ENCODE results near the gene KLF9. TPM values are rescaled to one million over a fixed set of nuclear protein-coding genes. Genes with fewer than 3 reads are reported as not detected.

Gene KLF9
- total RNA-seq, 1 experiment from 2014 or later, result 1.0 TPM

DNA sequence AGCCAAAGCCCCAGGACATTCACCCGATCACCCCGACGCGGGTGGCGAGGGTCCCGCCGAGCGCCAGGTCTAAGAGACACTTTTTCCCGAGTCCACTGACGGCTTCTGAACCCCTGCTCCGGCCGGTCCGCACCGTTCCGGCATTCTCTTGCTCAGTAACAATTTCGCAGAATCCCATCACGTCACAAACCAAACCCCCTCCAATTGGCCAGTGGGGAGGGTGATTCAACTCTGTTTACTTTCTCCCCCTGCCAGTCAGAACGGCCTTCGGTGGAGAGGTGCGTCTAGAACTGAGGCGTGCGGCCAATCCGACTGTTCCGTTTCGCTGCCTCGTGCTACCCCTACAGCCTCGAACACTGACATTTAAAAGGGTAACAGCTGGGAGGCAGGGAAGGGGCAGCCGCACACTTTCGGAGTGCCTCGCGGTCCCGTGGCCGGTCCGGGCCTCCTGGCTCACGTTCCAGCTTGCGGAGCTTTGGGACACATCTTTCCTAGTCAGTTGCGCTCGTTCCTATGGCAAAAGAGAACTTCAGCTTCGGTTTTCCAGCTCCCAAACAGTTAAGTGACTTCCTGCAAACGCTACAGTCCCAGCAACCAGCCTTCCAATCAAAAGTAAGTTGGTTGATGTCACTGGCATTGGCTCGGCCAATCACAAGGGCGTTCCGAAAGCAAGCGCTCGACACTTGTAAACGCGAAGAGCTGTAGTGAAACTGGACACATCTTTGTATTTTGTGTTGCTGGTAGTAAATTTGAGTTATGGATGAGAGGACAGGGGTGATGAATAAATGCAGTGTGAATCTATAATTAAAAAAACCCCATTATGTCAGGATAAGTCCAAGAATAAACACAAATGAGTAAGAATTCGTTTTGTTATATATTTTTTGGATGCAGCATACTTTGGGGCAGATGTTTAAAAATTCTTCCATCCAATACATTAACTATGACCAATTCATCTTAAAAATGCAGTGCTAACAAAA lies at the start of gene KLF9 (continued):
- TF ChIP-seq, protein P1, sequence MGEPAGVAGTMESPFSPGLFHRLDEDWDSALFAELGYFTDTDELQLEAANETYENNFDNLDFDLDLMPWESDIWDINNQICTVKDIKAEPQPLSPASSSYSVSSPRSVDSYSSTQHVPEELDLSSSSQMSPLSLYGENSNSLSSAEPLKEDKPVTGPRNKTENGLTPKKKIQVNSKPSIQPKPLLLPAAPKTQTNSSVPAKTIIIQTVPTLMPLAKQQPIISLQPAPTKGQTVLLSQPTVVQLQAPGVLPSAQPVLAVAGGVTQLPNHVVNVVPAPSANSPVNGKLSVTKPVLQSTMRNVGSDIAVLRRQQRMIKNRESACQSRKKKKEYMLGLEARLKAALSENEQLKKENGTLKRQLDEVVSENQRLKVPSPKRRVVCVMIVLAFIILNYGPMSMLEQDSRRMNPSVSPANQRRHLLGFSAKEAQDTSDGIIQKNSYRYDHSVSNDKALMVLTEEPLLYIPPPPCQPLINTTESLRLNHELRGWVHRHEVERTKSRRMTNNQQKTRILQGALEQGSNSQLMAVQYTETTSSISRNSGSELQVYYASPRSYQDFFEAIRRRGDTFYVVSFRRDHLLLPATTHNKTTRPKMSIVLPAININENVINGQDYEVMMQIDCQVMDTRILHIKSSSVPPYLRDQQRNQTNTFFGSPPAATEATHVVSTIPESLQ (CRISPR knock-in tag; IDR thresholded peaks at IDR 0.05), result no peak
- peak; percentile 68 for TF ChIP-seq CREM (CRISPR knock-in tag; IDR thresholded peaks at IDR 0.05)
- TF ChIP-seq, protein P2, sequence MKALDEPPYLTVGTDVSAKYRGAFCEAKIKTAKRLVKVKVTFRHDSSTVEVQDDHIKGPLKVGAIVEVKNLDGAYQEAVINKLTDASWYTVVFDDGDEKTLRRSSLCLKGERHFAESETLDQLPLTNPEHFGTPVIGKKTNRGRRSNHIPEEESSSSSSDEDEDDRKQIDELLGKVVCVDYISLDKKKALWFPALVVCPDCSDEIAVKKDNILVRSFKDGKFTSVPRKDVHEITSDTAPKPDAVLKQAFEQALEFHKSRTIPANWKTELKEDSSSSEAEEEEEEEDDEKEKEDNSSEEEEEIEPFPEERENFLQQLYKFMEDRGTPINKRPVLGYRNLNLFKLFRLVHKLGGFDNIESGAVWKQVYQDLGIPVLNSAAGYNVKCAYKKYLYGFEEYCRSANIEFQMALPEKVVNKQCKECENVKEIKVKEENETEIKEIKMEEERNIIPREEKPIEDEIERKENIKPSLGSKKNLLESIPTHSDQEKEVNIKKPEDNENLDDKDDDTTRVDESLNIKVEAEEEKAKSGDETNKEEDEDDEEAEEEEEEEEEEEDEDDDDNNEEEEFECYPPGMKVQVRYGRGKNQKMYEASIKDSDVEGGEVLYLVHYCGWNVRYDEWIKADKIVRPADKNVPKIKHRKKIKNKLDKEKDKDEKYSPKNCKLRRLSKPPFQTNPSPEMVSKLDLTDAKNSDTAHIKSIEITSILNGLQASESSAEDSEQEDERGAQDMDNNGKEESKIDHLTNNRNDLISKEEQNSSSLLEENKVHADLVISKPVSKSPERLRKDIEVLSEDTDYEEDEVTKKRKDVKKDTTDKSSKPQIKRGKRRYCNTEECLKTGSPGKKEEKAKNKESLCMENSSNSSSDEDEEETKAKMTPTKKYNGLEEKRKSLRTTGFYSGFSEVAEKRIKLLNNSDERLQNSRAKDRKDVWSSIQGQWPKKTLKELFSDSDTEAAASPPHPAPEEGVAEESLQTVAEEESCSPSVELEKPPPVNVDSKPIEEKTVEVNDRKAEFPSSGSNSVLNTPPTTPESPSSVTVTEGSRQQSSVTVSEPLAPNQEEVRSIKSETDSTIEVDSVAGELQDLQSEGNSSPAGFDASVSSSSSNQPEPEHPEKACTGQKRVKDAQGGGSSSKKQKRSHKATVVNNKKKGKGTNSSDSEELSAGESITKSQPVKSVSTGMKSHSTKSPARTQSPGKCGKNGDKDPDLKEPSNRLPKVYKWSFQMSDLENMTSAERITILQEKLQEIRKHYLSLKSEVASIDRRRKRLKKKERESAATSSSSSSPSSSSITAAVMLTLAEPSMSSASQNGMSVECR (CRISPR knock-in tag; IDR thresholded peaks at IDR 0.05; ENCODE audit: borderline replicate concordance), result peak; percentile 95; the same call in 1 of the 2 replicates
- TF ChIP-seq, protein P3, sequence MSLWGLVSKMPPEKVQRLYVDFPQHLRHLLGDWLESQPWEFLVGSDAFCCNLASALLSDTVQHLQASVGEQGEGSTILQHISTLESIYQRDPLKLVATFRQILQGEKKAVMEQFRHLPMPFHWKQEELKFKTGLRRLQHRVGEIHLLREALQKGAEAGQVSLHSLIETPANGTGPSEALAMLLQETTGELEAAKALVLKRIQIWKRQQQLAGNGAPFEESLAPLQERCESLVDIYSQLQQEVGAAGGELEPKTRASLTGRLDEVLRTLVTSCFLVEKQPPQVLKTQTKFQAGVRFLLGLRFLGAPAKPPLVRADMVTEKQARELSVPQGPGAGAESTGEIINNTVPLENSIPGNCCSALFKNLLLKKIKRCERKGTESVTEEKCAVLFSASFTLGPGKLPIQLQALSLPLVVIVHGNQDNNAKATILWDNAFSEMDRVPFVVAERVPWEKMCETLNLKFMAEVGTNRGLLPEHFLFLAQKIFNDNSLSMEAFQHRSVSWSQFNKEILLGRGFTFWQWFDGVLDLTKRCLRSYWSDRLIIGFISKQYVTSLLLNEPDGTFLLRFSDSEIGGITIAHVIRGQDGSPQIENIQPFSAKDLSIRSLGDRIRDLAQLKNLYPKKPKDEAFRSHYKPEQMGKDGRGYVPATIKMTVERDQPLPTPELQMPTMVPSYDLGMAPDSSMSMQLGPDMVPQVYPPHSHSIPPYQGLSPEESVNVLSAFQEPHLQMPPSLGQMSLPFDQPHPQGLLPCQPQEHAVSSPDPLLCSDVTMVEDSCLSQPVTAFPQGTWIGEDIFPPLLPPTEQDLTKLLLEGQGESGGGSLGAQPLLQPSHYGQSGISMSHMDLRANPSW (CRISPR knock-in tag; conservative IDR thresholded peaks at IDR 0.05; ENCODE audit: low read depth), result no peak
- TF ChIP-seq NFE2L1 (CRISPR knock-in tag; IDR thresholded peaks at IDR 0.05), result peak; percentile 79
- TF ChIP-seq, protein P4, sequence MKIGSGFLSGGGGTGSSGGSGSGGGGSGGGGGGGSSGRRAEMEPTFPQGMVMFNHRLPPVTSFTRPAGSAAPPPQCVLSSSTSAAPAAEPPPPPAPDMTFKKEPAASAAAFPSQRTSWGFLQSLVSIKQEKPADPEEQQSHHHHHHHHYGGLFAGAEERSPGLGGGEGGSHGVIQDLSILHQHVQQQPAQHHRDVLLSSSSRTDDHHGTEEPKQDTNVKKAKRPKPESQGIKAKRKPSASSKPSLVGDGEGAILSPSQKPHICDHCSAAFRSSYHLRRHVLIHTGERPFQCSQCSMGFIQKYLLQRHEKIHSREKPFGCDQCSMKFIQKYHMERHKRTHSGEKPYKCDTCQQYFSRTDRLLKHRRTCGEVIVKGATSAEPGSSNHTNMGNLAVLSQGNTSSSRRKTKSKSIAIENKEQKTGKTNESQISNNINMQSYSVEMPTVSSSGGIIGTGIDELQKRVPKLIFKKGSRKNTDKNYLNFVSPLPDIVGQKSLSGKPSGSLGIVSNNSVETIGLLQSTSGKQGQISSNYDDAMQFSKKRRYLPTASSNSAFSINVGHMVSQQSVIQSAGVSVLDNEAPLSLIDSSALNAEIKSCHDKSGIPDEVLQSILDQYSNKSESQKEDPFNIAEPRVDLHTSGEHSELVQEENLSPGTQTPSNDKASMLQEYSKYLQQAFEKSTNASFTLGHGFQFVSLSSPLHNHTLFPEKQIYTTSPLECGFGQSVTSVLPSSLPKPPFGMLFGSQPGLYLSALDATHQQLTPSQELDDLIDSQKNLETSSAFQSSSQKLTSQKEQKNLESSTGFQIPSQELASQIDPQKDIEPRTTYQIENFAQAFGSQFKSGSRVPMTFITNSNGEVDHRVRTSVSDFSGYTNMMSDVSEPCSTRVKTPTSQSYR (CRISPR knock-in tag; IDR thresholded peaks at IDR 0.05), result peak; percentile 93; the same call in 1 of the 2 replicates
- peak; percentile 92 for TF ChIP-seq TEAD1 (CRISPR knock-in tag; IDR thresholded peaks at IDR 0.05)
- TF ChIP-seq, protein P5, sequence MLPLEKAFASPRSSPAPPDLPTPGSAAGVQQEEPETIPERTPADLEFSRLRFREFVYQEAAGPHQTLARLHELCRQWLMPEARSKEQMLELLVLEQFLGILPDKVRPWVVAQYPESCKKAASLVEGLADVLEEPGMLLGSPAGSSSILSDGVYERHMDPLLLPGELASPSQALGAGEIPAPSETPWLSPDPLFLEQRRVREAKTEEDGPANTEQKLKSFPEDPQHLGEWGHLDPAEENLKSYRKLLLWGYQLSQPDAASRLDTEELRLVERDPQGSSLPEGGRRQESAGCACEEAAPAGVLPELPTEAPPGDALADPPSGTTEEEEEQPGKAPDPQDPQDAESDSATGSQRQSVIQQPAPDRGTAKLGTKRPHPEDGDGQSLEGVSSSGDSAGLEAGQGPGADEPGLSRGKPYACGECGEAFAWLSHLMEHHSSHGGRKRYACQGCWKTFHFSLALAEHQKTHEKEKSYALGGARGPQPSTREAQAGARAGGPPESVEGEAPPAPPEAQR (CRISPR knock-in tag; IDR thresholded peaks at IDR 0.05), result no peak
- peak; percentile 92 for TF ChIP-seq ETV6 (CRISPR knock-in tag; IDR thresholded peaks at IDR 0.05)
- TF ChIP-seq, protein P6, sequence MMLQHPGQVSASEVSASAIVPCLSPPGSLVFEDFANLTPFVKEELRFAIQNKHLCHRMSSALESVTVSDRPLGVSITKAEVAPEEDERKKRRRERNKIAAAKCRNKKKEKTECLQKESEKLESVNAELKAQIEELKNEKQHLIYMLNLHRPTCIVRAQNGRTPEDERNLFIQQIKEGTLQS (CRISPR knock-in tag; conservative IDR thresholded peaks at IDR 0.05), result peak; percentile 91
- TF ChIP-seq EMX1 (CRISPR knock-in tag; IDR thresholded peaks at IDR 0.05), result no peak
- no peak for TF ChIP-seq GTF2I (CRISPR knock-in tag; conservative IDR thresholded peaks at IDR 0.05)
- no peak for TF ChIP-seq PRRX2 (CRISPR knock-in tag; IDR thresholded peaks at IDR 0.05)
- peak; percentile 87 for TF ChIP-seq CREB1 (CRISPR knock-in tag; IDR thresholded peaks at IDR 0.05)
- TF ChIP-seq, protein P7, sequence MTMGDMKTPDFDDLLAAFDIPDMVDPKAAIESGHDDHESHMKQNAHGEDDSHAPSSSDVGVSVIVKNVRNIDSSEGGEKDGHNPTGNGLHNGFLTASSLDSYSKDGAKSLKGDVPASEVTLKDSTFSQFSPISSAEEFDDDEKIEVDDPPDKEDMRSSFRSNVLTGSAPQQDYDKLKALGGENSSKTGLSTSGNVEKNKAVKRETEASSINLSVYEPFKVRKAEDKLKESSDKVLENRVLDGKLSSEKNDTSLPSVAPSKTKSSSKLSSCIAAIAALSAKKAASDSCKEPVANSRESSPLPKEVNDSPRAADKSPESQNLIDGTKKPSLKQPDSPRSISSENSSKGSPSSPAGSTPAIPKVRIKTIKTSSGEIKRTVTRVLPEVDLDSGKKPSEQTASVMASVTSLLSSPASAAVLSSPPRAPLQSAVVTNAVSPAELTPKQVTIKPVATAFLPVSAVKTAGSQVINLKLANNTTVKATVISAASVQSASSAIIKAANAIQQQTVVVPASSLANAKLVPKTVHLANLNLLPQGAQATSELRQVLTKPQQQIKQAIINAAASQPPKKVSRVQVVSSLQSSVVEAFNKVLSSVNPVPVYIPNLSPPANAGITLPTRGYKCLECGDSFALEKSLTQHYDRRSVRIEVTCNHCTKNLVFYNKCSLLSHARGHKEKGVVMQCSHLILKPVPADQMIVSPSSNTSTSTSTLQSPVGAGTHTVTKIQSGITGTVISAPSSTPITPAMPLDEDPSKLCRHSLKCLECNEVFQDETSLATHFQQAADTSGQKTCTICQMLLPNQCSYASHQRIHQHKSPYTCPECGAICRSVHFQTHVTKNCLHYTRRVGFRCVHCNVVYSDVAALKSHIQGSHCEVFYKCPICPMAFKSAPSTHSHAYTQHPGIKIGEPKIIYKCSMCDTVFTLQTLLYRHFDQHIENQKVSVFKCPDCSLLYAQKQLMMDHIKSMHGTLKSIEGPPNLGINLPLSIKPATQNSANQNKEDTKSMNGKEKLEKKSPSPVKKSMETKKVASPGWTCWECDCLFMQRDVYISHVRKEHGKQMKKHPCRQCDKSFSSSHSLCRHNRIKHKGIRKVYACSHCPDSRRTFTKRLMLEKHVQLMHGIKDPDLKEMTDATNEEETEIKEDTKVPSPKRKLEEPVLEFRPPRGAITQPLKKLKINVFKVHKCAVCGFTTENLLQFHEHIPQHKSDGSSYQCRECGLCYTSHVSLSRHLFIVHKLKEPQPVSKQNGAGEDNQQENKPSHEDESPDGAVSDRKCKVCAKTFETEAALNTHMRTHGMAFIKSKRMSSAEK (CRISPR knock-in tag; IDR thresholded peaks at IDR 0.05; ENCODE audit: borderline replicate concordance), result no peak
- TF ChIP-seq NR1H2 (CRISPR knock-in tag; IDR thresholded peaks at IDR 0.05), result no peak; the same call in 1 of the 2 replicates
- TF ChIP-seq SOX15 (CRISPR knock-in tag; IDR thresholded peaks at IDR 0.05), result no peak
- TF ChIP-seq SMAD3 (CRISPR knock-in tag; IDR thresholded peaks at IDR 0.05; ENCODE audit: borderline replicate concordance), result peak; percentile 91; the same call in 1 of the 2 replicates

Measured in WTC11 (cell line).